Muscle of arm (tissue), 14 donors: ENCODE results near the gene CSTB. TPM values are rescaled to one million over a fixed set of nuclear protein-coding genes. Genes with fewer than 3 reads are reported as not detected.
"Not testable (repeated sequence)": the region's sequence is repeated elsewhere in the genome, so short reads cannot be mapped to it uniquely, and the experiment has no call there.

Experiments used
- DNase-seq: peaks from one replicate; pipeline ENCODE4 v3.0.0-alpha.2; 2013
- long read RNA-seq, 11 donors: transcript quantifications; one replicate each; lab custom pipeline, GENCODE V29; 2026
- polyA plus RNA-seq, 12 donors: library from polyadenylated mRNA; unstranded; fragments of 120-200 nt; gene quantifications; one replicate each; pipeline ENCODE4 v1.2.1, GENCODE V29; 2013; ENCODE audit not compliant: insufficient read length in 12 of 12

The CSTB gene, protein sequence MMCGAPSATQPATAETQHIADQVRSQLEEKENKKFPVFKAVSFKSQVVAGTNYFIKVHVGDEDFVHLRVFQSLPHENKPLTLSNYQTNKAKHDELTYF
- polyA plus RNA-seq, result 10 to 100 TPM in 11 of 12 donors, not detected in 1; 15.5 to 44.9 (median 20.9) TPM
- long read RNA-seq, donor 1, transcript CSTB-202 (1 exons, 3,744 nt), result minor isoform, 48 of 228 reads
- long read RNA-seq, donor 1, transcript CSTB-201 (3 exons, 2,164 nt), result major isoform, 164 of 228 reads
- long read RNA-seq, donor 1, partial matches to known transcripts, result 13 of 228 reads
- long read RNA-seq, donor 1, other reads (novel, unspliced or antisense), result 0 of 228 reads
- long read RNA-seq, donor 2, transcript CSTB-201 (3 exons, 2,164 nt), result major isoform, 61 of 78 reads
- long read RNA-seq, donor 2, transcript CSTB-202 (1 exons, 3,744 nt), result minor isoform, 7 of 78 reads
- long read RNA-seq, donor 2, partial matches to known transcripts, result 9 of 78 reads
- long read RNA-seq, donor 2, other reads (novel, unspliced or antisense), result 0 of 78 reads
- long read RNA-seq, donor 3, transcript CSTB-201 (3 exons, 2,164 nt), result major isoform, 26 of 32 reads
- long read RNA-seq, donor 3, partial matches to known transcripts, result 0 of 32 reads
- long read RNA-seq, donor 3, other reads (novel, unspliced or antisense), result 0 of 32 reads
- long read RNA-seq, donor 4, transcript CSTB-202 (1 exons, 3,744 nt), result minor isoform, 6 of 24 reads
- long read RNA-seq, donor 4, transcript CSTB-201 (3 exons, 2,164 nt), result major isoform, 18 of 24 reads
- long read RNA-seq, donor 4, partial matches to known transcripts, result 0 of 24 reads
- long read RNA-seq, donor 4, other reads (novel, unspliced or antisense), result 0 of 24 reads
- long read RNA-seq, donor 5, transcript CSTB-202 (1 exons, 3,744 nt), result minor isoform, 9 of 56 reads
- long read RNA-seq, donor 5, transcript CSTB-201 (3 exons, 2,164 nt), result major isoform, 46 of 56 reads
- long read RNA-seq, donor 5, partial matches to known transcripts, result 0 of 56 reads
- long read RNA-seq, donor 5, other reads (novel, unspliced or antisense), result 0 of 56 reads
- long read RNA-seq, donor 6, transcript CSTB-201 (3 exons, 2,164 nt), result major isoform, 30 of 35 reads
- long read RNA-seq, donor 6, partial matches to known transcripts, result 0 of 35 reads
- long read RNA-seq, donor 6, other reads (novel, unspliced or antisense), result 0 of 35 reads
- long read RNA-seq, donor 7, transcript CSTB-201 (3 exons, 2,164 nt), result major isoform, 33 of 42 reads
- long read RNA-seq, donor 7, partial matches to known transcripts, result 7 of 42 reads
- long read RNA-seq, donor 7, other reads (novel, unspliced or antisense), result 0 of 42 reads
- long read RNA-seq, donor 8, transcript CSTB-202 (1 exons, 3,744 nt), result minor isoform, 9 of 32 reads
- long read RNA-seq, donor 8, transcript CSTB-201 (3 exons, 2,164 nt), result major isoform, 20 of 32 reads
- long read RNA-seq, donor 8, partial matches to known transcripts, result 0 of 32 reads
- long read RNA-seq, donor 8, other reads (novel, unspliced or antisense), result 0 of 32 reads
- long read RNA-seq, donor 9, transcript CSTB-201 (3 exons, 2,164 nt), result major isoform, 38 of 56 reads
- long read RNA-seq, donor 9, transcript CSTB-202 (1 exons, 3,744 nt), result minor isoform, 15 of 56 reads
- long read RNA-seq, donor 9, partial matches to known transcripts, result 0 of 56 reads
- long read RNA-seq, donor 9, other reads (novel, unspliced or antisense), result 0 of 56 reads
- long read RNA-seq, donor 10, transcript CSTB-201 (3 exons, 2,164 nt), result major isoform, 36 of 48 reads
- long read RNA-seq, donor 10, partial matches to known transcripts, result 7 of 48 reads
- long read RNA-seq, donor 10, other reads (novel, unspliced or antisense), result 0 of 48 reads
- long read RNA-seq, donor 11, transcript CSTB-201 (3 exons, 2,164 nt), result major isoform, 62 of 68 reads
- long read RNA-seq, donor 11, transcript CSTB-202 (1 exons, 3,744 nt), result minor isoform, 5 of 68 reads
- long read RNA-seq, donor 11, partial matches to known transcripts, result 0 of 68 reads
- long read RNA-seq, donor 11, other reads (novel, unspliced or antisense), result 0 of 68 reads

DNA sequence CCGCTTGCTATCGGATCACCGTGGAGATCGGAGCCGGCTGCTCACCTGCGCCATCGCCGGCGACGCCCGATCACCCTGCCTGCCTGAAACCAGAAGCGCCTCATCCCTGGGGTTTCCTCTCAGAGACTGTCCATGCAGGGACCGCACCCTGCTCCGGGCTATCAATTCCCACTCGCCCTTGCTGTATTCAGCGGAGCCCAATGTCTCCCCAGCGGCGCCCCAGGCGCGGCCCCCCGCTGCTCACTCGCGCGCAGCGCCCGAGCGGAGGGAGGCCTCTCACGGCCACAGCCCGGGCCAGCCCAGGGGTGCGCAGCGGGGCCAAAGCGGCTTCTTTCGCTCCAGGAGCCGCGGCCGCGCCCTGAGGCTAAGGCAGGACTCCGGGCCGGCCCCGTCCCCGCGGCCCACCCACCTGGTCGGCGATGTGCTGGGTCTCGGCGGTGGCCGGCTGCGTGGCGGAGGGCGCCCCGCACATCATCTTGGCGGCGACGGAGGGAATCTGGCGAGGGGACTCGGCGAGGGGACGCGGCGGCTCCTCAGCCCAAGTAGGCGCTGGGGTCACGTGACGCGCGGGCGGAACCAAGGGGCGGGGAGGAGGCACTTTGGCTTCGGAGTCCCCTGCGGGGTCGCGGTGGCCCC is at the start of gene CSTB:
Gene CSTB (minus strand): TSS at position 514 of the 636 bp plus-strand sequence. CDS start 39 bp downstream, at position 475.
- peak; percentile 72 for DNase-seq

DNA sequence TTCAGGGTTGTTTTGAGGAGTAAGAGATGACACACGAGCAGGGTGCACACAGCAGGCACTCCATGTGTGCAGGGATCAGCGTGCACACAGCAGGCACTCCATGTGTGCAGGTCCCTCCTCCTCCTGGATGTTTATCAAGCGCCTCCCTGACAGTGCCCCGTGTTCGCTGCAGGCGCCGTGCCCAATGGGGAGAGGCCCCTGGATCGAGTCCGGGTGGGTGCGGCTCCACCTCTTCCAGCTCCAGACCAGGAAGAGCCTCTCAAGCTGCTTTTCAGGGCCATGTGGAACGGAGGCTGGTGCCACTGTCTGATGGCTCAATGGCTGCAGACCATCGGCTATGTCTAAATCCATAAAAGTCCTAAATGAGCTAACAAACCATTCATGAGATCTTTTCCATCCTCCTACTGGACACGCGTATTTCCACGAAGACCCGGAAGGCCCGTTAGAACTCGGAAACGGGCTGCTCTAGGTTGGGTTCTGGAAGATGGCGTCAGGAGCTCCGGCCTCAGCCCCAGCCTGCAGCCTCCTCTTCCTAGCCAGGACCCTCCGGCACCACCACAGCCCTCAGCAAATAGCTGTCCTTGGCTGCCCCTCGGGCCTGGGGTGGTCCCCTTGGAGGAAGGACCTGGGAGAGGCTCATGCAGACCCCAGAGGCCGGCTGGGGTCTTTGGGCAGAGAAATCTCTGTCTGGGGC is 49.3 kb upstream of the CSTB start:
- no peak for DNase-seq

DNA sequence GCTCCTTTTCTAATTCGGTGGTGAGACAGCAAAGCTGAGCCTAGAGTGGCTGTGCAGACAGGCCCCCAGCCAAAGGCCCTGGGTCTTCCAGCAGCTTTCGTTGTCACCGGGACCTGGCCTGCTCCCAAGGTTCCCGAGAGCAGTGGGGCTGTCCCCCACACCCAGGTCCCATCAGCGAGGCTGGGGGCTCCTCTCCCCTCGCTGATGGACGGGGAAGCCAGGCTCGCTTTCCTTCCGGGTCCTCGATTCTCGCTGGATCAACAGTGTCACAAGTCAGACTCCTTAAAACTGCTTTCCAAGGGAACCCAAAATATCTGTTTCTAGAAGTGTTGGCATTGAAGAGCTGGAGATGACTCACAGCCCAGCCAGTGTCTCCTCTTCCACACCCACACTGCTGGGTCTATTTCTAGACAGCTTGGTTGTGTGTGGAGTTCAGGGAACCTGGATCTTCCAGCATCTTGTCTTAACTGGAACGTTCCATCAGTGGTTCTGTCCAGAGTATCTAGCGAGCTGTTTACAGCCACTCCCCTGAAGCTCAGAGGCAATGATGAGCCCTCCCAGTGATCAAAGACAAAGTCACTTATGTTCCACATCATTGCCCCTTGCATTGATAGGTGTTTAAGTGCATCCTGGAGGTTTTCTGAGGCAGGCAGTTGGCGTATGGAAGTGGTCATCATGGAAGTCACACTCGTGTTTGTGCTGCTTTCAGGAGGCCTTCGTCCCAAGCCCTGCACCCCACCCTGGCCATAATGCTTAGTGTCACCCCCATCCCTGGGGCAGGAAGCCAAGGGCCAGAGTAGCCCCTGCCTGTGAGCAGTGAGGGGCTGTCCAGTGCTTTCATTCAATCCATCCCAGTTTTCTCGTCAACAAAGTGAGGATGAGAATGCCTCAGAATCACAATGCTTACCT is 48.5 kb upstream of the CSTB start:
- DNase-seq, result no peak

DNA sequence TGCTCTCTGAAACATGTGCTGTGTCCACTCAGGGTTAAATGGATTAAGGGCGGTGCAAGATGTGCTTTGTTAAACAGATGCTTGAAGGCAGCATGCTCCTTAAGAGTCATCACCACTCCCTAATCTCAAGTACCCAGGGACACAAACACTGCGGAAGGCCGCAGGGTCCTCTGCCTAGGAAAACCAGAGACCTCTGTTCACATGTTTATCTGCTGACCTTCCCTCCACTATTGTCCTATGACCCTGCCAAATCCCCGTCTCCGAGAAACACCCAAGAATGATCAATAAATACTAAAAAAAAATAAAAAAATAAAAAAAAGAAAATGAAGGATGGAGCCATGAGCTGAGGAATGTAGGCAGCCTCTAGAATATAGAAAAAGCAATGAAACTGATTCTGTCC is 46.6 kb upstream of the CSTB start:
- DNase-seq, result not testable (repeated sequence)

DNA sequence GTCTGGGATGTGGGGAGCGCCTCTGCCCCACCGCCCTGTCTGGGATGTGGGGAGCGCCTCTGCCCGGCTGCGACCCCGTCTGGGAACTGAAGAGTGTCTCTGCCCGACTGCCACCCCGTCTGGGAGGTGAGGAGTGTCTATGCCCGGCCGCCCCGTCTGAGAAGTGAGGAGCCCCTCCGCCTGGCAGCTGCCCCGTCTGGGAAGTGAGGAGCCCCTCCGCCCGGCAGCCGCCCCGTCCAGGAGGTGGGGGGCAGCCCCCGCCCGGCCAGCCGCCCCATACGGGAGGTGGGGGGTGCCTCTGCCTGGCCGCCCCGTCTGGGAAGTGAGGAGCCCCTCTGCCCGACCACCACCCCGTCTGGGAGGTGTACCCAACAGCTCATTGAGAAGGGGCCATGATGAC is 46.1 kb upstream of the CSTB start:
- not testable (repeated sequence) for DNase-seq

DNA sequence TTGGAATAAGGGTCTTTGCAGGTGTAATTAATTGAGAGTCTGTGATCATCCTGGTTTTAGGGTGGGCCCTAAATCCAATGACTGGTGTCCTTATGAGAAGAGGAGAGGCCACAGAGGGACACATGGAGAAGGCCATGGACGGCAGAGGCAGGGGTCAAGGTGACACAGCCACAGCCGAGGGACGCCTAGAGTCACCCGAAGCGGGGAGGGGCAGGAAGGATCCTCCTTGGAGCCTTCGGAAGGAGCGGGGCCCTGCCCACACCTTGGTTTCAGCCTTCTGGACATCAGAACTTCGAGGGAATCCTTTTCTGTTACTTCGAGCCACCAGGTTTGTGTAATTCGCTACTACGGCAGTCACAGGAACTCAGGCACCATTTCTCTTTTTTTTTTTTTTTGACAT is 44.4 kb upstream of the CSTB start:
- DNase-seq, result no peak

DNA sequence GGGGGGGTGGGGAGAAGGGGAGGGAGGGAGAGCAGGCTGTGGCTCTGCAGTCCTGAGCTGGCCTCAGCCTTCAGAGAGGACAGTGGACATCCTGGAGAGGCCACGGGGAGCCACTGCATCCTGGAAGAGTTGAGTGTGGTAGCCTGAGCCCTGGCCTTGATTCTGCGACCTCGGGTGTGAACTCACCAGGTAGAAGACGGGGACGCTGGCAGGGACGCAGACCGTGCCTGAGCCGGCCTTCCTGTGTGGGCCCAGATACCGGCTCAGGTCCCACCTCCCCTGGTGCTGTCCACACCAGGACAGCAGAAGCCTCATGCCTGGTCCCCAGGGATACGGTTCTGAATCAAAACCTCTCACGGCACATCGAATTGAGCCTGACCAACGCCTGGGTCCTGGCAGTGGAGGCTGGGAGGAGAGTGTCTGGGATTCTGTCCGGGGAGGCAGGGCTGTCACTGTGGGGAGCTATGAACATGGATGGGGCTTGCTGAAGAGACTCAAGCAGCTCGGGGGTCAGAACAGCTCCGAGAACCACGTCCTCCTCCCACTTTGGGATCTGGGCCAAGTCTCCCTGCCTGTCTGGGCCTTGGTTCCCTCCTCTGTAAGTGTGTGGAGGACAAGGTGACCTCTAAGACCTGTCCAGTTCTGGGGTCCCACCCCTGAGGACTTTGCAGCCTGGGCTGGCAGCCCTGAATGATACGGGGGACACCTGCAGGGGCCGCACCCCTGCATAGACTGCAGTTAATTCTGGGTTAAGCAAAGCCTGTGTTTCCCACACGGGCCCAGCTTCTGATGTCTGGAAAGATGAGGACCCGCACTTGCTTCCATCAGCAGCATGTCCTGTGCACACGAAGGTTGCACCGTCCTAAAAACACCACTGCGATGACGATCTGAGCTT is 43.6 kb upstream of the CSTB start:
- DNase-seq, result no peak

DNA sequence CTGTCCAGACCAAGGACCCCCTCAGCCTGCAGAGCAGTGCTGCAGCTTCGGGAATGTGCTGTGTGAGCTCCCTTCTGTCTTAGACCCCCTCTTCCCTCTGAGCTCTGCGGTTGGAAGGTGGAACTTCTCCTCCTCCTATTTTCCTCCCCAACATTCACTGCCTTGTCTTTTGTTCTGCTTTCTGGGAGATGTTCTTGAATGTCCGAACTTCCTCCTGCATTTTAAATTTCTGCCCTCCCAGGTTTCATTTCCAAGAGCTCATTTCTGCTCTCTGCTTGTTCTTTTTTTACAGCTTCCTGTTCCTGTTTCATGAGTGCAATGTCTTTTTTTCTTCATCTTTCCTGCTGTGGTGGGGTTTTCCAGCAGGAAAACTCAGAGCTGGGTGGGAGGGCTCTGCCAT is 42.6 kb upstream of the CSTB start:
- DNase-seq, result no peak

DNA sequence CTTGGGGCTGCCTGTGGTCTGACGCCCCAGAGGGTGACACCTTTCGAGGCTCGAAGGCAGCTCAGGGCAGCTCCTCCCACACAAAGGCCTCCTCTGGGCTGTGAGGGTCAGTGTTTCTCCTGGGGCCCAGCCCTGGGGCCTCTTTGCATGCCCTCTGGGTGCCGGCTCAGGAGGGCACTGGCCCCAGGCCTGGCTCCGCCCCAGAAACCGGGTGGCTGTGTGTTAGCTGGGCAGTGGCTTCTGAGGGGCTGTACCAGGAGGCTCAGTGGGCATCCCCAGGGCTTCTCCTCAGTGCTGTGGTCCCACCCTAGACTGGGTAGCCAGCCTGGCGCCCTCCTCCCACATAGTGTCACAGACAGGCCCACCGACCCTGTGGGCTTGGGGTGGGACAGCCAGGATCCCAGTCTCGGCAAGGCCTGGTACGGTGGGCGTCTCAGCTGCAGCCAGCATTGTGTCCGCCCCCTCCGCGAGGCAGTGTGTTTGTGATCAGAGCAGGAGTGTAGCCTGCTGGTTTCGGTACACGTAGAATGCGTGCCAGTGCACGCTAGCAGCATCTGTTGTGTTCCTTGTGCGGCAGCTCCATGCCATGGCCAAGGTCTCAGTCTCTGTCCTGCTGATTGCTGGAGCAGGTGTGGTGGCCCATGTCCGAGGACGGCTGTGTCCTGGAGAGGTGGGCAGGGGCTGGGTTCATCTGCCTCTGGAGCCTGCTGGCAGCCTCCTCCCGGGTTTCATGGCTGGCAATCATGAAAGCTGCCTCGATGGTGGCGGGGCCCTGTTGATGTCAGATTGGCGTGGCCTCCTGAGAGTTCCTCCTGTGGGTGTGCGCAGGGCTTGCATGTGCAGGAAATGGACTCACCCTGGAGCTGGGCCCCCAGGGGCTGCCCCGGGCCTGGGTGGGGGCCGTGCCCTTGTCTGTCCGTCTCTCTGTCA is 41.3 kb upstream of the CSTB start:
- no peak for DNase-seq

DNA sequence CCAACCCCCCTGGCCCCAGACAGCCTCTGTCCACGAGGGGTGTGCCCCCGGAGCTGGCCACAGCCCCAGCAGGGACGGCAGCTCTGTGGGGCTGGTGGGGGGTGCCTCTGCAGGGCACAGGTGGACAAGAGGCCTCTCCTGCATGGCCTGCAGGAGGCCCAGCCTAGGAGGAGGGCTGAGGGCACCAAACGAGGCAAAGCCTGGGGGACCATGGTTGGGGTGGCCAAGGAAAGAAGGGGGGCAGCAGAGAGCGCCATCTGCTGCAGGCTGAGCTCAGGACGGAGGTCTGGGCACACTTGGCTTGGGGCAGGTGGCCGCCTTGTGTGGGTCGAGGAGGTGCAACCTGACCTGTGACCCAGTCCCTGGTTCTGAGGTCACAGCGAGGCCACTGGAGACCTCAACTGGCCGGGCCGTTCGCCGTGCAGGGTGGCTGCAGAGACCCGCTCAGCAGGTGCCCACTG is 40.5 kb upstream of the CSTB start:
- DNase-seq, result no peak

DNA sequence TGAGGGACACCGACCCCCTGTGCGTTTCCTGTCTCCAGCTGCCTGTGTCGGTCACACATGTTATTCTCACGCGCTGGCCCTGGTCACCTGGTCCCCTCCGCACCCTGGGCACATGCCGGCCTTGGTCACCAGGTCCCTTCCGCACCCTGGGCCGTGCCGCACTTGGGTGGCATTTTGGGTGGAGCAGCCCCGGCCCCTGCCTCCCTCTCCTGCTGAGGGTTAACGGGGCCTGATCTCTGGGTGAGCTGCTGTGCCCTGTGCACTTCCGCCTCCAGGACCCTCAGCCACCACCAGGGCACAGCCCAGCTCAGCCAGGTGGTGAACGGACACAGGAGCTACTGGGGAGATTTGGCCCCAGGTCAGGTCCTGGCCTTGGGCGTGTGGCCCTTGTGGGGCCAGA is 39.9 kb upstream of the CSTB start:
- DNase-seq, result no peak

DNA sequence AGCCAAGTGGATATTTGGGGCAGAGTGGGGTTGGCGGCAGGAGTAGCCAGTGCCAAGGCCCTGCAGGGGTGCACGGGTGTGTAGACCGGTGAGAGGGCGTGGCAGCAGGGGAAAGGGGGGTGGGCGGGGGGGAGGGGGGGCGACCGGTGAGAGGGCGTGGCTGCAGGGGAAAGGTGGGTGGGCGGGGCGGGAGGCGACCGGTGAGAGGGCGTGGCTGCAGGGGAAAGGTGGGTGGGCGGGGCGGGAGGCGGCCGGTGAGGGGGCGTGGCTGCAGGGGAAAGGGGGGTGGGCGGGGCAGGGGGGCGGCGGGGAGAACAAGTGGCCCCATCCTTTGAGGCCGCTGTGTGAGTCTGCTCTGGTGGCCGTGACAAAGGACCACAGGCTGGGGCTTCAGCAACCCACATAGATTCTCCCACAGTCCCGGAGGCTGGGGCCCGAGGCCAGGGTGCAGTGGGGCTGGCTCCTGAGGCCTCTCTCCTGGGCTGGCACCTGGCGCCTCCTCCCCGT is 39.1 kb upstream of the CSTB start:
- DNase-seq, result no peak

DNA sequence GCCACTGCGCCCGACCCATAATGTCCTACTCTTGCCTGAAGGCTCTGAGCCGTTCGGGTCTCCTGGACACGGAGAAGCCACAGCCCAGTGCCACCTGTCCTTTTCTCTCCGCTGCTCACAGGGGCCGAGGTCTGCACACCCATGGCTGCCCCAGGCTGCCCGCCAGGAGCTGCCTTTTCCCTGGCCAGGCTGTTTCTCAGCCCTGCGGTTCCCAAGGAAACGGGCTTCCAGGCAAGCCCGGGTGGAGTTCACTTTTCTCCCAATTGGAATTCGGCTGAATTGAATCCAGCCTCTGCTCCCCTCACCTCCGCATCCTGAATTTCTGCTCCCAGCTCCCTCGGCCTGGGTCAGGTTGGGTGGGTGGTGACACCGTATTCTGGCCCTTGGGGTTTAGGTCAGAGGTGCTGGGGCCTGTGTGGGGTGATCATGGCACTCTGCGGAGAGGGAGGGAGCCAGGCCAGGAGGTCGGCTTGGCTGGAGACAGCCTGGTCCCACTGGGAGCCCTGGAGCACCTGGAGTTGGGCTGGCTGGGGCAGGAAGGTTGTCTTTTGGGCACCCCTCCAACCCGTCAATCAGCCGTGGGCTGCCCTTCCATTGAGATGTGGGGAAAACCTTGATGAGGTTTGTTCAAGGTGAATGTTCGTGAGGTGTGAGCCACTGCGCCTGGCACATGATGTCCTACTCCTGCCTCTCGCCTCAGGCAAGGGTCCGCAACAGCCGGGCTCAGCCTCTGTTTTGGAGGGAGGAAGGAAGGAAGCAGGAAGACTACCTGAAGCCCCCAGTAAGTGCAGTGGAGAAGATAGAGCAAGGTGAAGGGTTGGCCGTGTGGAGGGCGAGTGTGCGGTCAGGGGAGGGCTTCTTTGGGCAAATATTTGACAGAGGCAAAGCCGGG is 38.4 kb upstream of the CSTB start:
- DNase-seq, result no peak

DNA sequence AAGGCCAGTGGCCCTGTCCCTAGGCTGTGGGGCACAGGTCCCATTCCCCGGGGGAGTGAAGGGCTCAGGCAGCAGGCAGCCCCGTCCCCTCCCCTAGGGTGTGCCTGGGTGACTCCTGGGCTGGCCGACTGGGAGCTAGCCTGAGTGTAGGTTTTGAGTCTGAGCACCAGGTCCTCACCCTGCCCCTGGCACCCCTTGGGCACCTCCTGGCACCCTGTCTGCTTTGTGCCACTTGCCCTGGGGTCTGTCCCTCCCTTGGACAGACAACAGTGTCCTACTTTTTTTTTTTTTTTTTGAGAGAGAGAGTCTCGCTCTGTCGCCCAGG is 37.5 kb upstream of the CSTB start:
- DNase-seq, result no peak
